HG03521 (cell line): Measurements from ENCODE around the gene NRP1.
"Not testable (repeated sequence)": the region's sequence is repeated elsewhere in the genome, so short reads cannot be mapped to it uniquely, and the experiment has no call there.

Source experiments
- ATAC-seq: cut with Tn5 transposase; IDR thresholded peaks from one replicate; pipeline ENCODE4 v1.9.1; 2021; ENCODE audit warnings: mild to moderate bottlenecking, moderate library complexity; ENCODE audit not compliant: unreplicated experiment

NRP1 gene

DNA sequence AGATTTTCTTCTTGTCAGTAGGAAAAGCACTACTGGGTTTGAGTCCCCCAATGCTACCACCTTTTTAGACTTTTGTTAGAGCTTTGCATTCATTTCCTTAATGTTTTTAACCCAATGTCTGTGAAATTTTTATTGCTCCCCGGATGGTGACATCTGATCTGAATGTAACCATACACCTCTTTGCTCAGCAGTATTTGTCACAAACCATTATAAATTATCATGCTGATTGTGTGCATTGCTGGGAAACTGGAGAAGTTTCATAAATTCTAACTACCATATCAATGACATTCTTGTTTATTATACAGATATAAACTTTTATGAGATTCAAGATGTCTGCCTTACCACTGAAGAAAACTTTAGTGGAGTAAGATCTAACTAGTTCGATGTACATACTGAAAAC lies 8.5 kb downstream of the NRP1 start:
- ATAC-seq = no peak

GRCh38 chr10:33323721-33324120 lies 10.7 kb downstream of the NRP1 start:
- no peak for ATAC-seq

GRCh38 chr10:33321516-33321915 lies 13.0 kb downstream of the NRP1 start:
- ATAC-seq = no peak

DNA sequence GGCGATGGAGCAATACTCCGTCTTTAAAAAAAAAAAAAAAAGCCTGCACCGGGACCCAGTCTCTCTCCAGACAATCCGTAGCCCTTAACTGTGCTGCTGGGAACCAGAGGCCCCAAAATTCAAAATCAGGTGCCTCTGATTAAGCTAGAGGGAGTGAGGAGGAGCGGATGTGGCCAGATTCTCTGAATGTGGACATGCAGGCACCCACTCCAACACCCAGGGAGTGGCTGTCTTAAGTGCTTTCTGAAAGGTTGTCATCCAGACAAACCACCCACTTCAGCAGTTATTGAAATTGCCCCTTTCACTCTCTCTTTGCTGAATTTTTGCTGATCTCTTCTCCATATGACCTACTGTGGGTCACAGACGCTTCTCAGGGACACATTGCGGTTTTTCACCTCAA lies 14.2 kb downstream of the NRP1 start:
- ATAC-seq = no peak

DNA sequence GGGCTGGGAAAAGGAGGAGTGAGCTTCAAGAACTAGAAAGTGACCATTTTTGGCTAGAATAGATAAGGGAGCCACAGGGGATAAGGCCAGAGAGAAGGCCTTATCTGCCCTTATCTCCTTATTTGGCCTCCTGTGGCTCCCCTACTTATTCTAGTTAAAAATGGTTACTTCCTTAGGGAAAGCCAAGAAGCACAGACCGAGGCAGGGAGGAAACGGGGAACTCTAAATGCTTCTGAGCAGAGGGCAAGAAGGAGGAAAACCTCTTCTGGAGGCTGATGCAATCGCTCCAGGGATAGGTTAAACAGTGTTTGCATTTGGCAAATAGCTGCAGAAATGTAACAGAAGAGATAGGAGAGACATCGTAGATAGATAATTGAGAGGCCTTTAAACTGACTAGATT lies 18.6 kb downstream of the NRP1 start:
- ATAC-seq = no peak

DNA sequence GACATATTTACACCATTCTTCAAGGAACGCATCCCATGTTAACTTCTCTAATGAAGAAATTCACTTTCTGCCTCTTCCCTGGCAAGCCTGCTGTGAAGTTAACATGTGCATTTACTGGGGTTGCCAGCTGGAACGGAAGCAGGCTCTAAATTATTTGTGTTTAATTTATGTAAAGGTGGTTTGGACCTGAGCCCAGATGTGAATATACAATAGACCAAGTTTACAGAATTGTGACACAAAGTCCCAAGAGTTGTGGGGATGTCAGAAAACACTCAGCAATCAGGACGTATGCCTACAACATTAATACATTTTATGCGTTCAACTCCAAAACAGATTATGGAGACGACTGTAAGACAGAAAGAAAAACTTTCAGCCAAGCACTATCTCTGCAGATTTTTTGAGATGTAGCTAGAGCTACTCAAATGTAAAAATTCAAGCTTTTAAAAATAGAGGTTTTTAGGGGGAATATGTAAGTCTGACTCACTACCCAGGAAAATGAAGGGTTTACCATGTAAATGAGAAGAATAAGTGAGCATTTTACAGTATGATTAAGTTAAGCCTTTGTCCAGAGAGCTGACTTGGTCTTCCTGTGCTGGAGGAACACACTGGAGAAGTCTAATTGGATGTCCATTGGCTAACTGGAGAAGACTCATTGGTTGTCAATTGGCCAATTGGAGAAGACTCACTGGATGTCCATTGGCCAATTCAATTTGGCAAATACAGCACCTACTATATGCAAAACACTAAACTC lies 19.5 kb downstream of the NRP1 start:
- ATAC-seq = no peak

DNA sequence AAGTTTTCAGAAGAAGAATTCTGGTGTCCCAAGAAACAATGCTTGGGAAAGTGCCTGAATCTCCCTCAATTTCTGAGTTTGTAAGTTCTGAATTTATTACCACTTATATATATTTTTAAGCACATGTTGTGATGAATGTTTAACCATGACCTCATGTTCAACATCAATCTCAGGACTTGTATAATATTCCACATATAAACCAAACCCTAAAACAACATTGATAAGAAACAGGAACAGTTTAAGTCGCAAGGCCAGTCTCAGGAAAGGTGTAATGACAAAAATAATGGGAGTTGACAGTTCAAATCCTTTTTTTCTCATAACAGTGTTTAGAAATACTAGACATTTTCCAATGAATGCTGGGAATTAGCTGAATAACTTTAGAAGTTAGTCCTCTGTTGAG lies 22.8 kb downstream of the NRP1 start:
- no peak for ATAC-seq

DNA sequence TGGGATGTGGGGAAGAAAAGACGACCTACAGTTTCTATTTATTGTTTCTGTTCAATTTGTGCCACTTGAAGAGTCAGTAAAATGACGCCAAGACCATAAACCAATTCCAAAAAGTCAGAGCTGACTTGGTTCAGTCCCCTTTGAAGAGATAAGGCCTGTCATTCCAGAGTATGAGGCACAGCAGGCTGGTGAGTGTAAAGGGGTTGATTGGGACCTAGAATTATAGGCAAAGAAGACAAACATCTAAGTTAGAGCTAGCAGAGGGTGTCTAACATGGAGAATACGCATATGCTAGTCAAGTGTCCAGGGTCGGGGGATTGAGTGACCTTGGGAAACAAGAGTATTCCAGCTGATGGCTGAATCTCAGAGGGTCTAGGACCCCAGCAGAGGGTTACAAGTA lies 23.6 kb downstream of the NRP1 start:
- no peak for ATAC-seq

DNA sequence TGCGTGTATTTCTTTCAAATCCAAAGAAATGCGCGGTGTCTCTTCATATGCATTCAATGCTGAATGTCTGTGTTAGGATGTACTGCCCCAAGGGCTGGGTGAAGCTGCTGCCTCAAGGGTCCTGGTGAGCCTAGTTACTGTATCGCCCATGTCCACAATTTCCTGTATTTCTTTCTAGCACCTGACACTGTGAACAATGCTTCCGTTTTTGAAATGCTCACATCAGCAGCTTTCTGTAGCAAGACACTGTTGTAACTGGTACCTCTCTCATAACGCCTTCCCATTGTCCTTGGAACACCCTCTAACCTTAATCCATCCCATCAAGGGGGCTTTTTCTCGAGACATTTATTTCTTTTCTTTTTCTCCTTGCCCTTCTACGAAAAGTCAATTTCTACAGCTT lies 25.1 kb downstream of the NRP1 start:
- ATAC-seq = no peak

- ATAC-seq = no peak
Observed at GRCh38 chr10:33307835-33308234, 26.6 kb downstream of the NRP1 start.

DNA sequence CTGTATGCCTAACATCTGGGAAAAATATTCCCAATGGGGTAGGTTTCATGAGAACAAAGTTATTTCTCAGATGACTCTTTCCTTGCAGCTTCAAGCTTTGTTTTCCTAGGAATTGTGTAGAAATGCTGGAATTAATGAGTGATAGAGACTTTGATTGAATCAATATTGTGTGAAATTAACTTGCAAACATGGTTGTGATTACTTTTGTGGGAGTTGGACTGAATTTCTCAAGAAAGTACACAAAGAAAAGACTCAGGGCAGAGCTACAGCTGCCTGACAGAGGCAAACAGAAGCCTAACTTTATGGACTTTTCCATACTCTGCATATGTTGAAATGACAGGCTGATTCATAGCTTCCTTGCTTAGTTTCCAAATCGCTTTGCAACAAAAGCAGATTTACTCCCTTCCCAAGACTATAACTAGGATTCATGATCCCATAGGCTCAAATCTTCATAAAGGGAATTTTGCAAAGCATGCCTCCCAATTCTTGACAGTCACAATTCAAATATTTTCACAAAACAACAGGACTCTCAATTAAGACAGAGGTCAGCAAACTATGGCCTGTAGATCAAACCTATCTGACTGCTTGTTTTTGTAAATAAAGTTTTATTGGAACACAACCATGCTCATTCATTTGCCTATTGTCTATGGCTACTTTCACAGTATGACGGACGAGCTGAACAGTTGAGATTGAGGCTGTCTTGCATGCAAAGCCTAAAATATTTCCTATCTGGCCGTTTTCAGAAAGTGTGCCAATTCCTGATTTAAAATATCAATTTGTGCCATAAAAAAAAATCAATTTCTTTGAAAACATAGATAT lies 27.6 kb downstream of the NRP1 start:
- ATAC-seq = no peak

- ATAC-seq = no peak
Observed at GRCh38 chr10:33306126-33306525, 28.3 kb downstream of the NRP1 start.

- no peak for ATAC-seq
Observed at GRCh38 chr10:33304423-33305225, 29.8 kb downstream of the NRP1 start.

- no peak for ATAC-seq
Observed at GRCh38 chr10:33303988-33304387, 30.5 kb downstream of the NRP1 start.

GRCh38 chr10:33302208-33302829 lies 32.1 kb downstream of the NRP1 start:
- ATAC-seq = no peak

DNA sequence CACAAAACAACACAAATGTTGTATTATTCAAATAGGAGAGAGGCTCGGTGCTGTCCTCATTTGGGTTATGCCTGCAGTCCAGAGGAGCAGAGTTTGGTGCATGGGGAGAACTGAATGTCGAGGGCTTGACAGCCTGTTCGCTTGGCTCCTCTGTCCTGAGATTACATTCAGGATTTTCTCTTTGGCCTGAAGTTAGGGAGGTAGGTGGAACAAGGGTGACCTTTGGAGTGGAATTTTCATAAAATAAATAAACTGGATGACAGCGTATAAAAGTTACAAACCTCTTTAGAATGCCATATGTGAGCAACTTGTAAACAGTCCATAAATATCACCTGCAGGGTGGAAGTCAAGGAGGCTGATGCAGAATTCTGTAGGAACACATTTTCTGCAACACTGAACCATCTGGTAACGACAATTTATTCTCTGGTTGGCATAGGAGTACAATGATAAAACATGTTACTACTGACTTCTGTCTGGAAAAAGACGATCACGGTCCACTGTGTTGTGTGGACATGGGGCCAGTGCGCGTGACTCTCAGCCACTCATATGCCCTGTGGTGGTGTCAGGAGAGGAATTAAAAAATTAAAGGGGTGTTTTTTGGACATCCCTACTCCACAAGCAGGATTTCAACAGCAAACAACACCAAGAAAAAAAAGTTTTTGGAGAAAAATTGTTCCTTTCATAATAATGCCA lies 33.2 kb downstream of the NRP1 start:
- no peak for ATAC-seq

DNA sequence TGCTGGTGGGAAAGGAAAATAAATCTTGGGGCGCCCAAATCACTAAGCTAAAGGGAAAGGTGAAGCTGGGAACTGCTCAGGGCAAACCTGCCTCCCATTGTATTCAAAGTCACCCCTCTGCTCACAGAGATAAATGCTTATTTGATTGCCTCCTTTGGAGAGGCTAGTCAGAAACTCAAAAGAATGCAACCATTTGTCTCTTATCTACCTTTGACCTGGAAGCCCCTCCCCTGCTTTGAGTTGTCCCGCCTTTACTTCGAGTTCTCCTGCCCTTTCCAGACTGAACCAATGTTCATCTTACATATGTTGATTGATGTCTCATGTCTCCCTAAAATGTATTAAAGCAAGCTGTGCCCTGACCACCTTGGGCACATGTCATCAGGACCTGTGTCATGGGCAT lies 33.9 kb downstream of the NRP1 start:
- ATAC-seq = not testable (repeated sequence)

DNA sequence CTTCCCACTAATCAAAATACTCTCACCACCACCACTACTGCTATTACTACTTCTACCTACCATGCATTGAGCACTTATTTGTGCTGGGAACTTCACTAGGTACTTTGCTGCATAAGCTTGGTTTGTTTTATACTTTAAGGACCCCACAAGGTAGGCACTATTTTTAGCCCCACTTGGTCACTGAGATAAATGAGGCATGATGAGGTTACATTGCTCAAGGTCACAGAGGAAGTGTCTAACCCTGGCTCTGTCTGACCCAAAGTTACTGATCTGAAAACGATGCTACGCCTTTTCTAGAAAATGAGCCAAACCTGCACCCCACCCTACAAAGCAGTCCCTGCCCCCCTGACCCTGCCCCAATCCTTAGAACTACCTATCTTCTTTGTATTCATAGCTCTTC lies 35.6 kb downstream of the NRP1 start:
- no peak for ATAC-seq

DNA sequence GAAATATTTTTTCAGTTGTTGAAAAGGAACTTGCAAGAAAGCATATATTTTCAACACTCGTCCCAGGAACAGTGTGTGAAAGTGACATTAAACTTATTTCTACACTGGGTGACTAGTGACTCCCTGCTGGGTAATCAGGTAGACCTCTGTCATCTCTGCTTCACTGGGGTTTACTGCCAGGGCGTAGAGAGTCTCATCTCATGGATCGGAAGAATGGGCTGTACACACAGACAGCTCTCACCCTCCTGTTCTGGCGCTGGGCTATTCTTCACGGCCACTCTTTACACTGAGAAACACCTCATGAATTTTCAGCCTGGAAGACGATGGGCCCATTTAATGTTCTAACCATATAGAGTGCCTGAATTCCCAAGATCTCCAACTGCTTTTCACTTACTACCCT lies 36.4 kb downstream of the NRP1 start:
- no peak for ATAC-seq

- no peak for ATAC-seq
Observed at GRCh38 chr10:33295851-33296250, 38.6 kb downstream of the NRP1 start.
